PFSK-1 (cell line): ENCODE results near the gene HERPUD2.

Experiments used
- FOXP2 ChIP-seq: optimal IDR thresholded peaks from 2 replicates; pipeline ENCODE3; 2011; ENCODE audit warnings: borderline replicate concordance, control low read depth, inconsistent platforms; ENCODE audit not compliant: insufficient read depth; ENCODE audit errors: extremely low read length, extremely low read depth
- POLR2AphosphoS5 ChIP-seq: IDR thresholded peaks from 2 replicates; pipeline ENCODE4 v1.6.1; 2012; ENCODE audit warnings: low read depth, mild to moderate bottlenecking, control low read depth, low read length, moderate library complexity
- REST ChIP-seq, 2 experiments: IDR thresholded peaks; 2 replicates each; pipeline versions ENCODE4 v1.6.1 to v1.8.0; 2011 to 2012; ENCODE audit warnings: low read depth in 2 of 2, low read length in 2 of 2, control low read depth in 1 of 2, inconsistent platforms in 1 of 2, mild to moderate bottlenecking in 1 of 2, moderate library complexity in 1 of 2; ENCODE audit not compliant: insufficient read depth in 1 of 2
- SIN3A ChIP-seq: IDR thresholded peaks from 2 replicates; pipeline ENCODE4 v1.6.1; 2012; ENCODE audit warnings: mild to moderate bottlenecking, low read length, moderate library complexity, borderline replicate concordance; ENCODE audit not compliant: insufficient read depth
- TAF1 ChIP-seq: IDR thresholded peaks from 2 replicates; pipeline ENCODE4 v1.6.1; 2012; ENCODE audit warnings: low read length, control low read depth, borderline replicate concordance; ENCODE audit not compliant: insufficient read depth

Gene HERPUD2

GRCh38 chr7:35721288-35721687 lies 26.4 kb upstream of the HERPUD2 start:
- TF ChIP-seq REST (IDR thresholded peaks at IDR 0.05; ENCODE audit: insufficient read depth in 1 of 2, low read depth in 2 of 2, low read length in 2 of 2) (no peak), POLR2AphosphoS5 (no peak), TAF1 (no peak), SIN3A (no peak), FOXP2 (no peak)

GRCh38 chr7:35720849-35721248 lies 25.9 kb upstream of the HERPUD2 start:
- TF ChIP-seq TAF1 (no peak), SIN3A (no peak), FOXP2 (no peak), POLR2AphosphoS5 (no peak), REST (IDR thresholded peaks at IDR 0.05; ENCODE audit: insufficient read depth in 1 of 2, low read depth in 2 of 2, low read length in 2 of 2) (no peak)

GRCh38 chr7:35720032-35720431 lies 25.1 kb upstream of the HERPUD2 start:
- no peak for TF ChIP-seq TAF1
- no peak for TF ChIP-seq FOXP2
- no peak for TF ChIP-seq SIN3A
- TF ChIP-seq POLR2AphosphoS5 = no peak
- no peak for TF ChIP-seq REST (IDR thresholded peaks at IDR 0.05; ENCODE audit: insufficient read depth in 1 of 2, low read depth in 2 of 2, low read length in 2 of 2)

GRCh38 chr7:35718047-35718446 lies 23.1 kb upstream of the HERPUD2 start:
- TF ChIP-seq TAF1 = no peak
- no peak for TF ChIP-seq SIN3A
- TF ChIP-seq FOXP2 = no peak
- TF ChIP-seq POLR2AphosphoS5 = no peak
- TF ChIP-seq REST (IDR thresholded peaks at IDR 0.05; ENCODE audit: insufficient read depth in 1 of 2, low read depth in 2 of 2, low read length in 2 of 2) = no peak

GRCh38 chr7:35717516-35717915 lies 22.6 kb upstream of the HERPUD2 start:
- no peak for TF ChIP-seq POLR2AphosphoS5
- TF ChIP-seq SIN3A = no peak
- no peak for TF ChIP-seq FOXP2
- no peak for TF ChIP-seq REST (IDR thresholded peaks at IDR 0.05; ENCODE audit: insufficient read depth in 1 of 2, low read depth in 2 of 2, low read length in 2 of 2)
- TF ChIP-seq TAF1 = no peak
